ENCODE results near the gene CNBP. TPM values are rescaled to one million over a fixed set of nuclear protein-coding genes. Genes with fewer than 3 reads are reported as not detected.
A peak's percentile ranks its signal among the peaks of the same experiment; 100 is the strongest.

CNBP gene
- total and polyA plus RNA-seq, 2 of the 13 experiments (the other 11 are each of a cell fraction or from before 2014, with no cell fraction given) = 282 to 354 TPM

DNA sequence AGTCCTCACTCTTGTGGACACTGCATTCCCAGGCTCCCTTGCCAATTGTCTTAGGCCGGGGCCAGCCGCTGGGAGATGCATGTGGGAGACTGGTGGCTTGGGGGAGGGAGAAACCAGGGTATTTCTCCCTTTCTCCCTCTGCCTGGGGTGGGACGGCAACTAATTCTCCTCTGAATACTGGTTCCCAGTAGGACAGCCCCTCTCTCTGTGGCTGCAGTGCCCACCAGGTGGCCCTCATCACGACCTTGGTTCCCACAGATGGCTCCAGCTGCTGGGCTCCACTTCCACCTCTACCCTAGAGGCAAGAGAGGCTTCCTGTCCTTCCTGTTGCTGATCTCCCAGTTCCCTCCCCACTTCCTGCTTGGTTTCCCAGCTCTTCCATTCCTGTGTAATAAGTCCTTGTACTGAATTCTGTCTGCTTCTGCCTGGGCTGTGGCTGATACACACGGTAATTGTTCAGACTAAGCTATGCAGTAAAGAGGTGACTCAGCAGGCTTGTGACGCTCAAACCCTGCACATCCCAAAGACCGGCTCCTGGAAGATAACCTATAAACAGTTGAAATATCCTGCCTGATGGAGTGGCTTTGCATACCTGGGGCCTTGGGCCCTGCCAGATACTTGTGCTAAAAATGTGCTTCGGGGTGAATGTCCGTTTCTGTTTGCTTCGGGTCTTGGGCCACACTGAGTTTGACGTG lies 45.3 kb upstream of the CNBP start (continued):
- TF ChIP-seq ZNF574 (CRISPR knock-in tag; IDR thresholded peaks at IDR 0.05) (peak; percentile 89), ZFY (CRISPR knock-in tag; IDR thresholded peaks at IDR 0.05) (0 out of 2 replicates have a peak, but pooled peaks have one; percentile 17), BRD4 (CRISPR knock-in tag; IDR thresholded peaks at IDR 0.05) (peak; percentile 14; the same call in 1 of the 2 replicates), ZNF20 (CRISPR knock-in tag; IDR thresholded peaks at IDR 0.05) (no peak), GABPA (IDR thresholded peaks at IDR 0.05; ENCODE audit: low read depth, low read length) (peak; percentile 54), GABPA (CRISPR knock-in tag; IDR thresholded peaks at IDR 0.05; ENCODE audit: low read depth) (peak; percentile 84), ZFP36 (IDR thresholded peaks at IDR 0.05; ENCODE audit: borderline replicate concordance, low read depth, low read length, partially characterized antibody) (no peak), ISL2 (CRISPR knock-in tag; IDR thresholded peaks at IDR 0.05) (no peak), POLR2G (IDR thresholded peaks at IDR 0.05; ENCODE audit: low read depth, low read length) (peak; percentile 42; the same call in 1 of the 2 replicates), PRMT3 (CRISPR knock-in tag; IDR thresholded peaks at IDR 0.05; ENCODE audit: borderline replicate concordance, low read depth) (no peak), ZNF816 (CRISPR knock-in tag; IDR thresholded peaks at IDR 0.05; ENCODE audit: borderline replicate concordance) (no peak), PAXIP1 (CRISPR knock-in tag; conservative IDR thresholded peaks at IDR 0.05) (no peak), ZNF354B (CRISPR knock-in tag; IDR thresholded peaks at IDR 0.05) (no peak), RXRA (CRISPR knock-in tag; IDR thresholded peaks at IDR 0.05) (no peak), MAX (IDR thresholded peaks at IDR 0.05) (peak; percentile 12; the same call in 1 of the 2 replicates)
- TF ChIP-seq, protein P1, sequence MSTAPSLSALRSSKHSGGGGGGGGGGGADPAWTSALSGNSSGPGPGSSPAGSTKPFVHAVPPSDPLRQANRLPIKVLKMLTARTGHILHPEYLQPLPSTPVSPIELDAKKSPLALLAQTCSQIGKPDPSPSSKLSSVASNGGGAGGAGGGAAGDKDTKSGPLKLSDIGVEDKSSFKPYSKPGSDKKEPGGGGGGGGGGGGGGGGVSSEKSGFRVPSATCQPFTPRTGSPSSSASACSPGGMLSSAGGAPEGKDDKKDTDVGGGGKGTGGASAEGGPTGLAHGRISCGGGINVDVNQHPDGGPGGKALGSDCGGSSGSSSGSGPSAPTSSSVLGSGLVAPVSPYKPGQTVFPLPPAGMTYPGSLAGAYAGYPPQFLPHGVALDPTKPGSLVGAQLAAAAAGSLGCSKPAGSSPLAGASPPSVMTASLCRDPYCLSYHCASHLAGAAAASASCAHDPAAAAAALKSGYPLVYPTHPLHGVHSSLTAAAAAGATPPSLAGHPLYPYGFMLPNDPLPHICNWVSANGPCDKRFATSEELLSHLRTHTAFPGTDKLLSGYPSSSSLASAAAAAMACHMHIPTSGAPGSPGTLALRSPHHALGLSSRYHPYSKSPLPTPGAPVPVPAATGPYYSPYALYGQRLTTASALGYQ (CRISPR knock-in tag; IDR thresholded peaks at IDR 0.05) = no peak

Data from HepG2 (cell line).